Measurements from ENCODE around the gene RERE.

GRCh38 chr1:8674912-8675311 is 142.5 kb downstream of the RERE start:
- TF ChIP-seq CTCF (IDR thresholded peaks at IDR 0.05) (no peak), POLR2A (IDR thresholded peaks at IDR 0.05) (no peak)

Measured in heart left ventricle (tissue), 13 donors.